SK-N-SH (cell line): Measurements from ENCODE around the gene ENPP5. TPM values are rescaled to one million over a fixed set of nuclear protein-coding genes. Genes with fewer than 3 reads are reported as not detected.

Experiments
- CTCF ChIA-PET: fragments of 300-600, 350-600 bp; formaldehyde crosslinking; extraction: SDS; loops from one replicate; lab custom pipeline; 2021; lab: Yijun Ruan, JAX
- POLR2A ChIA-PET: fragments of 350-600 bp; sonication (Branson Sonifier 250); formaldehyde crosslinking; extraction: SDS; loops from one replicate; lab custom pipeline; 2020; ENCODE audit warnings: antibody characterized with exemption, inconsistent platforms; lab: Yijun Ruan, JAX
- DNase-seq: peaks from one replicate; pipeline ENCODE4 v3.0.0; 2012
- H2AFZ ChIP-seq: fragments of 200-600 bp; sonication (generic); 2 replicates; pipeline ENCODE4 v1.8.1; 2016; ENCODE audit warnings: antibody characterized with exemption, mild to moderate bottlenecking, low read depth
- H3F3A ChIP-seq: fragments of 200-600 bp; sonication (generic); replicated peaks from 2 replicates; pipeline ENCODE3; 2016; ENCODE audit warnings: antibody characterized with exemption, mild to moderate bottlenecking; ENCODE audit not compliant: insufficient read depth
- H3K27ac ChIP-seq, 2 experiments: fragments of 200-500 bp in 1 of 2; fragments of 200-600 bp in 1 of 2; sonication (Bioruptor generic) in 1 of 2; sonication (generic), shearing (Covaris generic) in 1 of 2; 2 replicates each; pipeline versions ENCODE4 v1.5.1 to v1.6.1; 2014 to 2016; ENCODE audit warnings: low read depth in 2 of 2, inconsistent platforms in 1 of 2, low read length in 1 of 2, mild to moderate bottlenecking in 1 of 2, mixed read lengths in 1 of 2
- H3K27me3 ChIP-seq: fragments of 200-600 bp; sonication (generic), shearing (Covaris generic); 2 replicates; pipeline ENCODE4 v1.6.1; 2016; ENCODE audit warnings: mixed run types; ENCODE audit not compliant: insufficient read depth
- H3K36me3 ChIP-seq, 2 experiments: fragments of 200-500 bp in 1 of 2; fragments of 200-600 bp in 1 of 2; sonication (Bioruptor generic) in 1 of 2; sonication (generic) in 1 of 2; replicated peaks in 1 of 2; 2 replicates each; pipeline versions ENCODE3 to v1.5.1; 2014 to 2016; ENCODE audit warnings: low read length in 1 of 2, mild to moderate bottlenecking in 1 of 2; ENCODE audit not compliant: insufficient read depth in 2 of 2, control insufficient read depth in 1 of 2
- H3K4me1 ChIP-seq, 2 experiments: fragments of 200-500 bp in 1 of 2; fragments of 200-600 bp in 1 of 2; sonication (Bioruptor generic) in 1 of 2; sonication (generic), shearing (Covaris generic) in 1 of 2; 2 replicates each; pipeline versions ENCODE4 v1.5.1 to v1.6.1; 2014 to 2016; ENCODE audit warnings: low read depth in 1 of 2, low read length in 1 of 2, mixed run types in 1 of 2; ENCODE audit not compliant: insufficient read depth in 2 of 2, control insufficient read depth in 1 of 2
- H3K4me2 ChIP-seq: fragments of 200-600 bp; sonication (generic), shearing (Covaris generic); 2 replicates; pipeline ENCODE4 v1.6.1; 2017; ENCODE audit warnings: mixed run types
- H3K4me3 ChIP-seq, 2 experiments: fragments of 200-500 bp in 1 of 2; fragments of 200-600 bp in 1 of 2; sonication (Bioruptor generic) in 1 of 2; sonication (generic), shearing (Covaris generic) in 1 of 2; 2 replicates each; pipeline versions ENCODE4 v1.5.1 to v1.8.1; 2014 to 2016; ENCODE audit warnings: low read depth in 2 of 2, inconsistent platforms in 1 of 2, low read length in 1 of 2, mild to moderate bottlenecking in 1 of 2, mixed read lengths in 1 of 2, moderate library complexity in 1 of 2
- H3K79me2 ChIP-seq: fragments of 200-600 bp; sonication (generic); 2 replicates; pipeline ENCODE4 v1.8.1; 2017; ENCODE audit warnings: mild to moderate bottlenecking; ENCODE audit not compliant: insufficient read depth
- H3K9ac ChIP-seq: fragments of 200-600 bp; sonication (generic); 2 replicates; pipeline ENCODE4 v1.6.1; 2017; ENCODE audit warnings: mixed run types
- H3K9me2 ChIP-seq: fragments of 200-600 bp; sonication (generic); 2 replicates; pipeline ENCODE4 v1.6.1; 2017; ENCODE audit warnings: mixed run types
- H3K9me3 ChIP-seq: fragments of 200-600 bp; sonication (generic); 2 replicates; pipeline ENCODE4 v1.6.1; 2017; ENCODE audit warnings: mixed run types, mild to moderate bottlenecking, moderate library complexity
- H4K20me1 ChIP-seq: fragments of 200-600 bp; sonication (generic); 2 replicates; pipeline ENCODE4 v1.6.1; 2017; ENCODE audit warnings: mild to moderate bottlenecking, mixed run types; ENCODE audit not compliant: insufficient read depth
- CTCF ChIP-seq: fragments of 200-600 bp; sonication (generic); IDR thresholded peaks from 2 replicates; pipeline ENCODE4 v1.6.1; 2017; ENCODE audit warnings: antibody characterized with exemption, mild to moderate bottlenecking, moderate library complexity
- ELF1 ChIP-seq: IDR thresholded peaks from 2 replicates; pipeline ENCODE4 v1.4.0; 2012
- EP300 ChIP-seq, 2 experiments: IDR thresholded peaks; 2 replicates each; pipeline versions ENCODE4 v1.4.0 to v1.6.1; 2012; ENCODE audit warnings: borderline replicate concordance in 1 of 2, low read depth in 1 of 2, low read length in 1 of 2
- EZH2phosphoT487 ChIP-seq: fragments of 200-600 bp; sonication (generic); IDR thresholded peaks from 2 replicates; pipeline ENCODE4 v1.6.1; 2017; ENCODE audit warnings: low read depth, mixed run types, mild to moderate bottlenecking, antibody characterized with exemption, moderate library complexity, borderline replicate concordance
- FOSL2 ChIP-seq: IDR thresholded peaks from 2 replicates; pipeline ENCODE4 v1.4.0; 2012; ENCODE audit warnings: low read depth, mild to moderate bottlenecking, moderate library complexity, borderline replicate concordance
- FOXJ3 ChIP-seq: sonication (generic); formaldehyde crosslinking; IDR thresholded peaks from 2 replicates; pipeline ENCODE4 v1.5.1; 2020; ENCODE audit warnings: mild to moderate bottlenecking, missing genetic modification reagents
- GABPA ChIP-seq: IDR thresholded peaks from 2 replicates; pipeline ENCODE4 v1.4.0; 2012; ENCODE audit warnings: low read depth, mild to moderate bottlenecking
- GATA2 ChIP-seq: sonication (generic); formaldehyde crosslinking; IDR thresholded peaks from 2 replicates; pipeline ENCODE4 v1.5.0; 2020; ENCODE audit warnings: mild to moderate bottlenecking, missing genetic modification reagents
- MEF2A ChIP-seq: IDR thresholded peaks from 2 replicates; pipeline ENCODE4 v1.4.0; 2012; ENCODE audit warnings: low read depth, borderline replicate concordance
- PBX3 ChIP-seq: IDR thresholded peaks from 2 replicates; pipeline ENCODE4; 2012
- RFX5 ChIP-seq: IDR thresholded peaks from 2 replicates; pipeline ENCODE4 v1.6.1; 2012; ENCODE audit warnings: mild to moderate bottlenecking, improper control_type of control experiment, low read length
- RXRA ChIP-seq: IDR thresholded peaks from 2 replicates; pipeline ENCODE4 v1.4.0; 2012; ENCODE audit warnings: low read depth, mild to moderate bottlenecking, borderline replicate concordance
- SIN3A ChIP-seq: IDR thresholded peaks from 2 replicates; pipeline ENCODE4 v1.6.1; 2012; ENCODE audit warnings: low read depth, mild to moderate bottlenecking, low read length, moderate library complexity, borderline replicate concordance
- TCF12 ChIP-seq: IDR thresholded peaks from 2 replicates; pipeline ENCODE4 v1.4.0; 2012
- USF2 ChIP-seq: fragments of 150-350 bp; IDR thresholded peaks from 2 replicates; pipeline ENCODE4 v1.6.1; 2017; ENCODE audit warnings: antibody characterized with exemption, low read length, low read depth, borderline replicate concordance
- WGBS: methylation state at CpG from one replicate; pipeline ENCODE4 v1.1.6; 2017; ENCODE audit warnings: low lambda C conversion rate; 5-methylcytosine and 5-hydroxymethylcytosine counted together
- polyA plus RNA-seq, 3 experiments: library from polyadenylated mRNA; depleted of rRNA; stranded (reverse); fragments of >200 nt; gene quantifications; 2 replicates each; pipeline ENCODE4 v1.2.3, GENCODE V29; 2012

The ENPP5 gene
- not detected in 2 replicates for polyA plus RNA-seq (2012; rRNA removed)
- not detected in 2 replicates for polyA plus RNA-seq (2012; cell fraction: cytosol; rRNA removed)
- polyA plus RNA-seq (2012; cell fraction: nucleus; rRNA removed) = not detected in 2 replicates

GRCh38 chr6:46170357-46171289, at the start of gene ENPP5:
Gene ENPP5 (minus strand): TSS chr6:46170980. CDS start chr6:46168262, 2,718 bp downstream.
- no peak within 1 kb of the TSS for H3K27ac ChIP-seq
- no peaks in the 10 kb centered on the region for H3K79me2 ChIP-seq
- no peak within 1 kb of the TSS for H3K9ac ChIP-seq
- peak; percentile 44 for DNase-seq
- ChIA-PET CTCF (interaction anchor here (2.2 kb wide), 1 partner anchor 11 kb away, joined by 6 read pairs; no protein-coding TSS in a partner anchor), POLR2A (no interaction called here)
- H2AFZ ChIP-seq = no peak within 1 kb of the TSS
- H3K4me3 ChIP-seq = no peak within 1 kb of the TSS
- H3K4me1 ChIP-seq = no peaks in the 10 kb centered on the region
- H3K9me3 ChIP-seq = no peaks in the 10 kb centered on the region
- 5% methylated on average over 20 of the region's 49 CpGs for WGBS
- peaks cover 37% of the 10 kb centered on the region for H3K27me3 ChIP-seq
- peak; percentile 41 for TF ChIP-seq PBX3
- no peak for TF ChIP-seq GABPA
- peak within 1 kb of the TSS; percentile 65 for H3K4me2 ChIP-seq
- no peaks in the 10 kb centered on the region for H3K36me3 ChIP-seq
- no peaks in the 10 kb centered on the region for H3K9me2 ChIP-seq
- no peaks in the 10 kb centered on the region for H3F3A ChIP-seq
- H4K20me1 ChIP-seq = no peaks in the 10 kb centered on the region

- no peak for DNase-seq
Measured at GRCh38 chr6:46219661-46220060, 48.9 kb upstream of the ENPP5 start.

More at GRCh38 chr6:46219661-46220060, 48.9 kb upstream of the ENPP5 start:
- H3K9me3 ChIP-seq = no peaks in the 10 kb centered on the region
- no peaks in the 10 kb centered on the region for H3K9me2 ChIP-seq
- H3K27ac ChIP-seq = no peak overlapping the region
- no peak overlapping the region for H3K4me3 ChIP-seq
- no peaks in the 10 kb centered on the region for H3K79me2 ChIP-seq
- no peaks in the 10 kb centered on the region for H3K4me1 ChIP-seq
- H3K4me2 ChIP-seq = no peak overlapping the region
- CTCF ChIA-PET = interaction anchor here (0.8 to 3.4 kb wide), 3 partner anchors 129 to 190 kb away, joined by 3 to 17 read pairs (median 3); no protein-coding TSS in a partner anchor
- TF ChIP-seq EP300 (IDR thresholded peaks at IDR 0.05; ENCODE audit: borderline replicate concordance in 1 of 2, low read depth in 1 of 2, low read length in 1 of 2) (no peak), RFX5 (no peak), PBX3 (no peak), TCF12 (no peak), ELF1 (no peak), FOSL2 (no peak), RXRA (no peak), USF2 (no peak), GATA2 (CRISPR knock-in tag) (no peak), CTCF (no peak), MEF2A (no peak), FOXJ3 (no peak), SIN3A (no peak), EZH2phosphoT487 (no peak)
- peaks cover 11% of the 10 kb centered on the region; the same call in 1 of the 2 replicates for H3K27me3 ChIP-seq
- POLR2A ChIA-PET = no interaction called here
- no peaks in the 10 kb centered on the region for H4K20me1 ChIP-seq
- no peak overlapping the region for H3K9ac ChIP-seq
- H3F3A ChIP-seq = no peaks in the 10 kb centered on the region
- H2AFZ ChIP-seq = no peak overlapping the region
- no peaks in the 10 kb centered on the region for H3K36me3 ChIP-seq
